Measurements from ENCODE around the gene PRKCA.
"Not testable (repeated sequence)": the region's sequence is repeated elsewhere in the genome, so short reads cannot be mapped to it uniquely, and the experiment has no call there.

The PRKCA gene

DNA sequence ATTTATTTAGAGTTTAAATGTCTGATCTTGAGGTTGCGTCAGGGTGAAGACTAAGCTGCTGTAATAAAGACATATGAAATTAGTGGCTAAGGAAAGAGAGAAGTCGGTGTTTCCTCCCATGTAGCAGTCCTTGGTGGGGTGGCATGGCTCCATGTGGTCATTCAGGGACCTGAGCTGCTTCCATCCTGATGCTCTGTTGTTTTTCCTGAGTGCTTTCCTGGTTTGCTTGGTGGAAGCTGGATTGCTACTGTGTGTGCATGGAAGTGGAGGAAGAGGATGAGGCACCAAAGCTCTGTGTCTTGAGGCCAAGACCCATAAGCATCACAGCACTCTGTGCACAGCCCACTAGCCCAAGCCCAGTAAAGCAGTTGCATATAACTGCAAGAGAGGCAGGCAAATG lies 290.7 kb downstream of the PRKCA start:
- no peak for DNase-seq

DNA sequence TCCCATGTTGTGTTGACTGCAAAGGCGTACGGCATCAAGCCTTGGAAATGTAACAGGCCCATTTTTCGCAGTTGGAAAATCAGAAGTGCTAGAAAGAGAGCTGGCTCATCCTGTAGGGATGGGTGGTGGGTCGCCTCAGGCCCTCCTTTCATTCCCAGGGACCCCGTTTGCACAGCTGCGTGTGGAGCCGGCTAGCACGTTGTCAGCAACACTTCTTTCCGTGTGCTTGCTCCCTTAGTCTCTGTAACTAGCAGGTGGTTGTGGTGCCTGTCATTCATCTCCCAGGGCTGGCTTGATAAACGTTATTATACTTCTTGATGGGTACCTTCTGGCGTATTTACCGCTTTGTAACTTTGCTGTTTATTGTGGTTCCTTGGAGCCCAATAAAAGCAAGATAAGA lies 293.5 kb downstream of the PRKCA start:
- DNase-seq: no peak

GRCh38 chr17:66602659-66603384 lies 300.4 kb downstream of the PRKCA start:
- DNase-seq: no peak

- no peak for DNase-seq
Measured at GRCh38 chr17:66604376-66604775, 302.0 kb downstream of the PRKCA start.

DNA sequence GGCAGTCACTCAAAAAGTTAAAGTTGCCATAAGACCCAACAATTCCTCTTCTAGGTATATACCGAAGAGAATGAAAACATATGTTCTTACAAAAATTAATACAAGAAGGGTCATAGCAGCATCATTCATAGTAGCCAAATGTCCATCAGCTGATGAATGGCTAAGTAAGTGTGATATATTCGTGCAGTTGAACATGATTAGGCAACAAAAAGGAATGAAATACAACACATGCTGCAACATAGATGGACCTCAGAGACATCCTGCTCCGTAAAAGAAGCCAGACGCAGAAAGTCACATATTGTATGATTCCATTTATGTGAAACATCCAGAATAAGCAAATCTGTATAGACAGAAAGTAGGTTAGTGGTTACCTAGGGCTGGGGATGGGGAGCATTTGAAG lies 303.1 kb downstream of the PRKCA start:
- DNase-seq: no peak

- no peak for DNase-seq
Measured at GRCh38 chr17:66610361-66611133, 308.1 kb downstream of the PRKCA start.

DNA sequence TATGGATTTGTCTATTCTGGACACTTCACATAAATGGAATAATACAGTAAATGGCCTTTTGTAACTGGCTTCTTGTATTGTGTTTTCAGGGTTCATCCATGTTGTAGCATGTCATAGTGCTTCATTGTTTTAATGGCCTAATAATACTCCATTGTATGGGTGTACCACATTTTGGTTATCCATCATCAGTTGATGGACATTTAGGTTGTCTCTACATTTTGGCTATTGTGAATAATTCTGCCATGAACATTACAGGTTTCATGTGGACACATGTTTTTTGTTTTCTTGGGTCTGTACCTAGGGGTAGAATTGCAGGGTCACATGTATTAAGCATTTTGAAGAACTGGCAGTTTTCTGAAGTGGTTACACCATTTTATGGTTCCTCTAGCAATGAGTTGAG lies 309.0 kb downstream of the PRKCA start:
- DNase-seq: no peak

- DNase-seq: no peak
Measured at GRCh38 chr17:66612993-66613392, 310.6 kb downstream of the PRKCA start.

DNA sequence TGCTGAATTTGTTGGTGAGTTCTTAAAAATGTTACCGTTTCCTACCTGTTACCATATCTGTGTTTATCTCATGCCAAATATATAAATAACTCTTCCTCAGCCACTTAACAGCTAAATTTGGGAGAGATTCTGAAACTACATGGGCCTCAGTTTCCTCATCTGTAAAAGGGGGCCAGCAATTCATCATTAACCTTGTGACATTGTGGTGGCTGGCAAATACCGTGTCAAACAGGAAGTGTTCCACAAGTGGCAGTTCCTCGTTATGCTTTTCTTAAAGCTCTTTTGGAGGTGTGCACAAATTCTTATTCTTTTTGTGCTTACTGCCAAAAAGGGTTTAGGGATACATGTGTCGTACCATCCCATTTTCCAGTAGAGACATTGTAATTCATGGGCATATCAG lies 312.1 kb downstream of the PRKCA start:
- no peak for DNase-seq

DNA sequence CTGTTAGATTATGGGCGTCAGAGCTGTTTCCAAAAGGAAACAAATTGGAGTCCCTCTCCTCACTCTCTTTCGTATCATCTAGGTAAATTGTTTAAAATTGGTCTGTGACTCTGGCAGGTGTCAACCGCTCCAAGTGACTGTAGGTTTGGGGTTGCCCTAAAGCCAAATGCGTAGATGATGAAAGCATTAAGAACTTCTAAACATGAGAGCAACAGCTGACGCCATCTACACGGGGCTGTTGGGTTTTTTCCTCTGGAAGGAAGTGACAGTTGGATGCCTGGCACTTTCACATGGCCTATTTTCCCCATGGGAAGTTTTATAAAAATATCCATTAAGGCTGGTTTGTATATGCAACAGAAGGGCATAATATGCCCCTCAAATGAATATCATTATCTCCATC lies 316.8 kb downstream of the PRKCA start:
- DNase-seq: no peak

- no peak for DNase-seq
Measured at GRCh38 chr17:66620528-66620927, 318.1 kb downstream of the PRKCA start.

DNA sequence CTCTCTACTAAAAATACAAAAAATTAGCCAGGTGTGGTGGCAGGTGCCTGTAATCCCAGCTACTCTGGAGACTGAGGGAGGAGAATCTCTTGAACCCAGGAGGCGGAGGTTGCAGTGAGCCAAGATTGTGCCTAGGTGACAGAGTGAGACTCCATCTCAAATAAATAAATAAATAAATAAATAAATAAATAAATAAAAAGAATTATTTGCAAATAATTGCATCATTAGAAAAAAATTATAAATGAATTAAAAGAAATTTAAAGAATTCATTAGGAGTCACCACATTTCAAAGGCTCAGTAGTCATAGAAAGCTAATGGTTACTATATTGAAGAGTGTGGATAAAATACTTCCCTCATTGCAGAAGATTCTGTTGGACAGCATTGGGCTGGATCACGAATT lies 322.2 kb downstream of the PRKCA start:
- not testable (repeated sequence) for DNase-seq

DNA sequence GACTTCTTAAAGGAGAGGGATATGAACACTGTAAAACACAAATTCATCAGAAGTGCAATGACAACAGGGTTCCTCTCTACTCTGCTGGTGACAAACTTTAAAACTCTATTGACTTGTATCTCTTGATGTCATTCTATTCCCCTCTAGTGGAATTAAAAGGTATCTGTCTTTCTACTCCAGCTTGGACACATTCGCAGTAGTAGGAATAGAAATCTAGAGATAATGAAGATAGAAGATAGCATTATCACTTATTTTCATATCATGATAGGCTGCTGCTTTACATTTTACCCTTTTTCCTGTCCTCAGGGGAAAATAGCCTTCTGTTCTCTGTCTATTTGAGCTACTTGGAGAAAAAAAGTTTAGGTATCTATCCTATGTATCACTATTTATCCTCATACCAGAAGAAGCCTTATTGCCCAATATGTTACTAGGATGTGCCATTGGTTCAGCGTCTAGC lies 322.9 kb downstream of the PRKCA start:
- peak; percentile 22 for DNase-seq

DNA sequence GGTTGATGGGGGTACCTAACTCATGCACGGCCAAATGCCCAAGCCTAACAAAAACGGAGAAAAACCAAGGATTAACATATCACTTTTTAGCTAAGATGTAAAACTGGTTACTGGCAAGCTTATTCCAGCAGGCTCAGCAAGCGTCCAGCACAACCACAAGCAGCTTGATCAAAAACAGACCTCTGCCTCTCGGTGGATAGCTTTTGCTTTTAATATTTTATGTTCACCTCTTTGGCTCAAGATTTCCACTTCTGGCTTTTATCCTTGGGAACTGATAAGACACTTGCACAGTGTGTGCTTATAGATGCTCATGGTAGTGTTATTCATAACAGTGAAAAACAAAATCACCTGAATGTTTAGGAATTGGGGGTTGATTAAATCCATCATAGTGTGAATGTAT lies 325.6 kb downstream of the PRKCA start:
- DNase-seq: no peak

DNA sequence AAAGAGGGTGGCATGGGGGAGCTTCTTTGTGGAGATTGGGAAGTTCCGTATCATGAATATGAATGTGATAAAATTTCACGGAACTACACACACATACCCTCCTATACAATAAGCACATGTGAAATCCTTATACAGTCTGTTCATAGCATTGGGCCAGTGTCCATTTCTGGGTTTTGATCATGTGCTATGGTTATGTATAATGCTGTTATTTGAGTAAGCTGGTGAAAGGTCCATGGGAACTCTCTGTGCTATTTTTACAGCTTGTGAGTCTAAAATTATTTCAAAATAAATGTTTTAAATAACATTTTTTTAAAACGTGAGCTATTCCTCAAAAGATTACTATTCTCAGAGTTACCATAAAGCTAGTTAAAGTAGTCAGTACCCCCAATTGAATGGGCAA lies 327.3 kb downstream of the PRKCA start:
- no peak for DNase-seq

DNA sequence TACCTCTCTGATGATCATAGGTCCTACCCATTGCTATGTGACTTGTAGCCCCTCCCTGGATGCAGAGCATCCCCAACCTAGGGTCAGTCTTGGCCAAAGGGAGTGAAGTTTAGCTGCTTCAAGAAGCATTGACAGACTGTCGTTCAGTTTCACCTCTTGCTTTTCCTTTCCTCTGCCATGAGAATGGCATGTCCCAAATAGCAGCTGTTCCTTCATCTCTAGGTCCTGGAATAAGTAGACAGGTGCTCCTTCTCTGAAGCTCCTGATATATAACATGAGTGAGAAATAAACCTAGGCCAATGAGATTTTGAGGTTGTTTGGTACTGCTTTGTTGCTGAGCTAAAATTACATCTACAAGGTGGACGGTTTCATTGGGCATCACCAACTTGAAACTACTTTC lies 328.0 kb downstream of the PRKCA start:
- DNase-seq: no peak

DNA sequence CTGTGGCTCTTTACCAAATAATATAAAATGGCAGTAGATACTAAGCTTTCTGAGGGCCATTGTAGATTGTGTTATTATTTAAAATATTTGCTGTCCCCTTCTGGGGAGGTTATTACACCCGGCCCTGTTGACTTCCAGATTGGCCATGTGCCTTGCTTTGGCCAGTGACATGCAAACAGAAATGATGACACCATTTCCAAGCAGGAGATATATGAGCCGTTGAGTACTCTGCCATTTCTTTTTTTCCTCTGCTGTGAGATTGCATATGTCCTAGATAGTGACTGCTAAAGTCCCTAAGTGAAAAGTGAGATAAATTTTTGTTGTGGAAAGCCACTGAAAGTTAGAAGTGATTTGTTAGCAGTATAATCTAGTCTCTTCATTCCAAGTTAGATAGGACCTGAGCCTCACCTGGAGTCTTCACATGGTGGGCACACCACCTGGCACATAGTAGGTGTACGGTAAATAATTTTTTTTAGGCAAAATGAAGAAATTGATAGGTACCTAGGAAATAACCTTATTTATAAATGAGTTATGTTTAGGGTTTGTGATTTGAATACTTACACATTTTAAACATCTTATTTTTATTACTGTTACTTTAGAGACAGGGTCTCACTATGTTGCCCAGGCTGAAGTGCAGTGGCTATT lies 328.5 kb downstream of the PRKCA start:
- no peak for DNase-seq

DNA sequence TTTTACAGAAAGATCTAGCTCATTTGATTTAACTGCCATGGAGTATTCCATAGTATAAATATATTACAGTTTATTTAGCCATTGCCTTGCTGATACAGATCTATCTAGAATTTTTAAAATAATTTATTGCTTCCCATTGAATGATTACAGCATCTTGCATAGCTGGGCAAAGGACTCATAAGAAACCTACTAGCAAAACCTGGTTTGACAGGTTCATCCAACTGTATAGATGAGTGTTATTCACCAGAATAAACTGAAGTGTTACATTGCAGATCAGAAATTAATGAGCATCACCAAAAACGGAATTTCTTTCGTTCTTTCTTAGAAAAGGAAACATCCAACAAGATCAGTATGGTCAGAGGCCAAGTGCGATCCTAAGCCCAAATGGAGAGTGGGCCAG lies 330.3 kb downstream of the PRKCA start:
- no peak for DNase-seq

DNA sequence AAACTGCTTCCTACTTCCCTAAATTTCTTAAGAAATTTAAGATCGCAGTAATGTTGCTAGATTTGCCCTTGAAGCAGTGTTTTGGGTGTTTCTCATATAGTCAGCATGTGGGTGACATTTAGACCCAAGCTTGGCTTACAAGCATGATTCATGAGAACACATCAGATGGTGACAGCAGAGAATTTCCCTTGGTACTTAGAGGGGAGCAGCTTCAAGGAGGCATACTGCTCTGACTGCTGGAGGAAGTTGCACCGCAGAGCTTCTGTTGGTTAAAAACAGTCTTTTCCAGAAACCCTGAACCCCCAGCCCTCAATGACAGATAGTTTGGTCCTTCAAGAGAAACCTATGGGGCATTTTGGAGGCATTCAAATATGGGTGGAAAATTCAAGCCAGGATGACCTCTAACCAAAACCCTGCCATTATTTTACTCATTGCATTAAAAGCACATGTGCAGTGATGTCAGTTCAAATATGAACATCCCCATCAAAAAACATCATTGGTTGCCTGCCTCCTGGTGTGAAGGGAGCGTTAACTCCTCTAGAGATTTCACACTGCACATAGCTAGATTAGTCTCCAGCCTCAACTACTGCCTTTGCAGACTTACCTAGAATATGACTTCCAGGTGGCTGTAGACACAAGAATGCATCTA lies 331.0 kb downstream of the PRKCA start:
- no peak for DNase-seq

DNA sequence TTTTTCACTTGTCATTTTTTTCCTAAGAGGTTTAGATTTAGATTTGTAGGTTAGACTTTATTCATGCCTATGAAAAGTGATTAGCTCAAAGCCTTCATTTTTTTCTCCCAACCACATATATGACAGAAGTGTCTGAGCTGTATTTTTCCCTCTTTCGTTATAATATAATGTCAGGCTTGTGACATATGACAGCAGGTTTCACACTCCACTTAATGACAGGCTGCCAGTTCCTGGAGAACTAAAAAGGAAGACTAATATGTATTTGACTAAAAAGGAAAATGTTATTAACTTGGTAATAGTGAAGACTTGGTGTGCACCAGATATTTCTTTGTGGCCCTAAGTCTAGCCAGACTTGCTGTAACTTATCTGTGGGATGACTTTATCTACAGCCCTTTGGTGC lies 331.8 kb downstream of the PRKCA start:
- DNase-seq: no peak

GRCh38 chr17:66635386-66636045 lies 333.1 kb downstream of the PRKCA start:
- DNase-seq: no peak

GRCh38 chr17:66636111-66636510 lies 333.7 kb downstream of the PRKCA start:
- DNase-seq: no peak

GRCh38 chr17:66637491-66637890 lies 335.1 kb downstream of the PRKCA start:
- DNase-seq: no peak
